ENCODE data around the gene SETBP1.

DNA sequence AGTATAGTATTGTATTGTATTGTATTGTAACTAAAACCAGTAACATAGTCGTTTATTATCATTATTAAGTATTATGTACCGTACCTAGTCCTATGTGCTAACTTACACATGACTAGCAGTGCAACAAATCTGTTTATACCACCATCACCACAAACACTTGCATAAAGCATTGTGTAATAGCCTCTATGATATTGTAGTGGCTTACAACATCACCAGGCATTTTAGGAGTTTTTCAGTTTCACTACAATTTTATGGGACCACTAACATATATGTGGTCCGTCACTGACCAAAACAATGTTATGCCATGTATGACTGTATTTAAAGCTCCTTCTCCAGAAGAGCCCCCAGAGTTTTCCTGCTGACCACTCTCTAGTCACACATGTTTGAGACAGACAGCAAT, 306.2 kb downstream of the SETBP1 start:
- TF ChIP-seq YY1 (IDR thresholded peaks at IDR 0.05; ENCODE audit: insufficient read depth, insufficient read length) = no peak
- no peak for TF ChIP-seq ZNF274 (IDR thresholded peaks at IDR 0.05; ENCODE audit: low read depth, low read length)
